Stimulated activated CD8-positive, alpha-beta memory T cell treated with anti-CD3 and anti-CD28 coated beads, Interleukin-15, amount 100 ng/mL, for 24 hours (primary cell): ENCODE results near the gene TOMM6.

Experiments
- DNase-seq: peaks from one replicate; pipeline ENCODE4 v3.0.0-alpha.2; 2020; ENCODE audit warnings: low read depth

The TOMM6 gene

DNA sequence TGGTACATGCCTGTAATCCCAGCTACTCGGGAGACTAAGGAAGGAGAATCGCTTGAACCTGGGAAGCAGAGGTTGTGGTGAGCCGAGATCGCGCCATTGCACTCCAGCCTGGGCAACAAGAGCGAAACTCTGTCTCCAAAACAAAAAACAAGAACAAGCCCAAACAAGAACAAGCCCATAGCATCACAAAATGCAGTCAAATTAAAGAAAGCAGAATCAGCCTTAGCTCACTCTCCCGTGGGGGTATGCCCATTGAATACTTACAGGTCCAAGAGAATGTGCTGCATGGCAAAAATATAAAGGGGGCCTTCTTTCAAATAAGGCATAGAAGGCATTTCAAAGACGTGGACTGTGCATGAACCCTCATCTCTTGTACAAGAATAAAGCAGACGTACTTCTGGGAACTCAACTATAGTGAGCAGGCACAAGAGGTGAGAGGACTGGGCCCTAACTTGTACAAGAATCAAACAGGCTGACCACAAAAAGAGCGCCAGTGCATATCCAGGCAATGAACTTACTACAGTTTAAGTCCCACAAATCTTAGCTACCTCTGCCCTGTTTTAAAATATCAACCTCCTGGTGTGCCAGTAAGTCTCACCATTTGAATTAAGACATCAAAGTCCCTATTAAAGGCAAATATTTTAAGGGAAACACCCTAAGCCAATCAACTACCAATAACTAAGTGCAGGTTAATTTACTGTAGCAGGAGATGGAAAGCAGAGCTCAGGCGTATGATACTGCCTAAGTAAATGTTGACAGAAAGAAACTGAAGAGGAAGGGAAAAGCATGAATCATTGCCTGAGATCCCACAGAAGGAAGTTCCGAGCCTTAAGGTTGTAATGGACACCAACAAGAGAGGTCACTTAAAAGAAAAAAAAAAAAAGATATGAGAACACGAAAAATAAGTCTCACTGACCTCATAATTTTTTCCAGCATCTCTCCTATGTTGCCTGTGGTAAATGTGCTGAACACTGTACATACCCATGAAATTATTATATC lies 37.4 kb downstream of the TOMM6 start:
- DNase-seq, result no peak

DNA sequence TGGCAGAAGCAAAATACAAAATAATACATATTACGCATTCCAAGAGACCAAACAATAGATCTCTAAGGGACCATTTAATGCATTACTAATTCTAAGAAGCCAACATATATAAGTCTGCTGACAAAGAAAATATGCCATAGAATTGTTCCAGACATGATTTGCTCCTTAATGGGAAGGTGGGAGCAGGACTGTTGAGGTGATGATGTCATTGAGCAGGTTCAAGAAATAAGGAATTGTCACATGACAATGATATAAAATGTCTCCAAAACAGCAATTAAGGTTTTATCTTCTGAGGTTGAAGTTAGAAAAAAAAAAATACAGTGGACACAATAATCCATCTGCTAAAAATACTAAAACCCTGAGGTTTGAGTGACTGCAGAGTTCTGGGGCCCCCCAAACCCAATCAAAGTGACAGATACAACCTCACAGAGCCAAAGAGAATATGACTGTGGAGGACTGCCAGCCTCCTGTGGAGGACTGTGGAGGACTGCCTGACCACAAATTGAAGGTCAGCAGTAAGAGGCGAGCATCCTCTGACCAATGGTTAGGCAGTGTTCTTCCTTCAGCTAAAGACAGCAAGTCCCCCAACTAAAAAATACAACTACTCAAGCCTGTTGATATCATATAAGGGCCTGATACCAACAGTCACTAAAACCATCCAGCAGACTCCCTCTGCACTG lies 39.0 kb downstream of the TOMM6 start:
- DNase-seq, result no peak

DNA sequence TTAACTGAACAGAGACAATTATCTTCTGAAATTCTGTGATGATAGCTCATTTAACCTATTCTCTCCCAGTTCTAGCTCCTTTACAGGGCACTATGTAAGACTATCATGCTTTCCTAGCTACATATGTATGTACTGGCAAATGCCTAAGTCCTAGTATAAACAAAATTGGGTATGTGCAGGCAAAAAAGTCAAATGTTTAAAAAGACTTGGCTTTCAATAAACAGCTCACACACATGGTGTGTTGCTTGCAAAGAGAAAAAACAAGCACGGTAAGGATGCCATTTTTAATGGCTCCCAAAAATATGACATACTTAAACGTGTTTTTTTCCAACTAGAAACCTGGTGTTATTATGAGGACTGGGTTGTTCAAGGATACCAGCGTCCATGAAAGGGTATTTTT lies 44.8 kb downstream of the TOMM6 start:
- no peak for DNase-seq

GRCh38 chr6:41836022-41836659 lies 48.6 kb downstream of the TOMM6 start:
- DNase-seq, result no peak

DNA sequence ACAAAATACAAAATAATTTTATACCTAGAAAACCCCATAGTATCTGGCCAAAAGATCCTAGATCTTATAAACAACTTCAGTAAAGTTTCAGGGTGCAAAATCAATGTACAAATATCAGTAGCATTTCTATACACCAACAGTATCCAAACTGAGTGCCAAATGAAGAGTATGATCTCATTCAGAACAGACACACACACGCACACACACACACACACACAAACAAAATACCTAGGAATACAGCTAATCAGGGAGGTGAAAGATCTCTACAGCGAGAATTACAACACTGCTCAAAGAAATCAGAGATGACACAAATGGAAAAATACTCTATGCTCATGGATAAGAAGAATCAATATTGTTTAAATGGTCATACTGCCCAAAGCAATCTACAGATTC lies 49.2 kb downstream of the TOMM6 start:
- DNase-seq, result no peak
